K562 (cell line): Measurements from ENCODE around the gene IFT172. TPM values are rescaled to one million over a fixed set of nuclear protein-coding genes. Genes with fewer than 3 reads are reported as not detected.

Experiments used
- CCNT2 ChIP-seq: IDR thresholded peaks from 2 replicates; pipeline ENCODE4 v1.6.1; 2011; ENCODE audit warnings: borderline replicate concordance, low read depth, mild to moderate bottlenecking, moderate library complexity, mixed read lengths, low read length; ENCODE audit not compliant: insufficient read length; ENCODE audit errors: extremely low read depth
- CEBPG ChIP-seq, 3 experiments: fragments of 200-800 bp in 1 of 3; sonication (Bioruptor generic) in 1 of 3; sonication (generic) in 1 of 3; formaldehyde crosslinking in 1 of 3; IDR thresholded peaks in 2 of 3; conservative IDR thresholded peaks in 1 of 3; 2 replicates each; pipeline versions ENCODE4 v1.6.1 to v1.8.0; 2016 to 2022; ENCODE audit warnings: missing compliant biosample characterization in 2 of 3, missing genetic modification characterization in 2 of 3, mild to moderate bottlenecking in 1 of 3, missing genetic modification reagents in 1 of 3
- CHD7 ChIP-seq: fragments of 200-600 bp; sonication (generic); IDR thresholded peaks from one replicate; pipeline ENCODE4 v1.6.1; 2012; ENCODE audit warnings: mild to moderate bottlenecking, low read depth, low read length, inconsistent platforms
- CREB1 ChIP-seq, 2 experiments: sonication (generic) in 1 of 2; formaldehyde crosslinking in 1 of 2; IDR thresholded peaks; 2 replicates each; pipeline versions ENCODE4 v1.6.1 to v1.8.0; 2012 to 2022; ENCODE audit warnings: inconsistent platforms in 1 of 2, mild to moderate bottlenecking in 1 of 2, missing genetic modification reagents in 1 of 2, moderate library complexity in 1 of 2
- GATAD2B ChIP-seq: fragments of 450-650 bp; IDR thresholded peaks from 2 replicates; pipeline ENCODE4 v1.6.1; 2017; ENCODE audit warnings: mild to moderate bottlenecking, borderline replicate concordance
- HDAC8 ChIP-seq: fragments of 450-650 bp; IDR thresholded peaks from 2 replicates; pipeline ENCODE4 v1.6.1; 2016; ENCODE audit warnings: mild to moderate bottlenecking, missing genetic modification characterization, moderate library complexity, missing compliant biosample characterization
- NCOA2 ChIP-seq, 2 experiments: fragments of 450-650 bp; IDR thresholded peaks; 2 replicates each; pipeline ENCODE4 v1.6.1; 2018; ENCODE audit warnings: mild to moderate bottlenecking in 2 of 2, moderate library complexity in 1 of 2; ENCODE audit not compliant: partially characterized antibody in 2 of 2
- NFYB ChIP-seq: IDR thresholded peaks from 2 replicates; pipeline ENCODE4 v1.6.1; 2011; ENCODE audit warnings: mild to moderate bottlenecking, moderate library complexity; ENCODE audit not compliant: insufficient read length; ENCODE audit errors: extremely low read depth
- RBBP5 ChIP-seq: fragments of 200-600 bp; sonication (generic); IDR thresholded peaks from 2 replicates; pipeline ENCODE4 v1.6.1; 2012; ENCODE audit warnings: borderline replicate concordance, mild to moderate bottlenecking, low read length, control low read depth, inconsistent platforms; ENCODE audit not compliant: insufficient read depth, poor library complexity, severe bottlenecking
- RNF2 ChIP-seq: sonication (generic); IDR thresholded peaks from 2 replicates; pipeline ENCODE4 v1.6.1; 2016
- SIN3B ChIP-seq: fragments of 450-650 bp; IDR thresholded peaks from 2 replicates; pipeline ENCODE4 v1.6.1; 2017; ENCODE audit warnings: low read depth, mild to moderate bottlenecking, moderate library complexity
- STAT5A ChIP-seq: IDR thresholded peaks from 2 replicates; pipeline ENCODE4 v1.6.1; 2012; ENCODE audit warnings: low read length, inconsistent platforms, borderline replicate concordance
- TAL1 ChIP-seq: fragments of 450-650 bp; IDR thresholded peaks from 2 replicates; pipeline ENCODE4 v1.6.1; 2016; ENCODE audit warnings: mild to moderate bottlenecking
- ZNF696 ChIP-seq: fragments of 250-450 bp; sonication (Bioruptor Pico); conservative IDR thresholded peaks from 2 replicates; pipeline ENCODE4 v1.4.0; 2020; ENCODE audit warnings: mild to moderate bottlenecking, moderate library complexity
- polyA plus RNA-seq, 8 experiments: library from polyadenylated mRNA; depleted of rRNA in 4 of 8; stranded (reverse) in 5 of 8; unstranded in 3 of 8; fragments of >200 nt; fragmentation: Nextera tagmentation in 2 of 8; fragmentation: Illumina TruSeq in 1 of 8; extraction: Ambion mirVana in 2 of 8; extraction: Trizol in 1 of 8; gene quantifications; 2 replicates each; pipeline versions ENCODE4 v1.2.1 to v1.2.3, GENCODE V29; 2011 to 2014; ENCODE audit warnings: inconsistent platforms in 1 of 8, missing spikeins in 1 of 8
- total RNA-seq, 7 experiments: library from RNA; depleted of rRNA in 6 of 7; stranded (reverse); fragments of >200 nt in 6 of 7; fragmentation: Illumina TruSeq in 2 of 7; extraction: Trizol in 2 of 7; gene quantifications; 2 replicates each; pipeline versions ENCODE4 v1.2.1 to v1.2.3, GENCODE V29; 2011 to 2021; ENCODE audit warnings: low replicate concordance in 1 of 7

IFT172 gene
- total and polyA plus RNA-seq, 9 of the 15 experiments (the other 6 are each of a cell fraction or from before 2014, with no cell fraction given) = 5.6 to 19.1 (median 13.5) TPM

- TF ChIP-seq CHD7 = no peak
- no peak for TF ChIP-seq NCOA2 (IDR thresholded peaks at IDR 0.05; ENCODE audit: partially characterized antibody in 2 of 2)
- no peak for TF ChIP-seq CREB1 (IDR thresholded peaks at IDR 0.05)
- peak; percentile 40; the same call in 1 of the 2 replicates for TF ChIP-seq CREB1 (CRISPR knock-in tag; IDR thresholded peaks at IDR 0.05)
- TF ChIP-seq CEBPG (CRISPR knock-in tag; IDR thresholded peaks at IDR 0.05) = 0 out of 2 replicates have a peak, but pooled peaks have one; percentile 38
- TF ChIP-seq CEBPG (tag; conservative IDR thresholded peaks at IDR 0.05 in 1 of 2, IDR thresholded peaks at IDR 0.05 in 1 of 2) = no peak
- TF ChIP-seq GATAD2B = no peak
- no peak for TF ChIP-seq NFYB
- TF ChIP-seq ZNF696 = no peak
- TF ChIP-seq TAL1 = peak; percentile 79
- TF ChIP-seq RNF2 = no peak
- no peak for TF ChIP-seq HDAC8 (tag)
- TF ChIP-seq RBBP5 = no peak
- TF ChIP-seq SIN3B = no peak
- peak; percentile 96 for TF ChIP-seq STAT5A
- peak; percentile 18 for TF ChIP-seq CCNT2
These were observed 47.7 kb upstream of the IFT172 start (continued) for GRCh38 chr2:27537287-27537686.
